Astrocyte of the spinal cord (primary cell): ENCODE data around the gene SUPT20HL1.

Experiments used
- DNase-seq: peaks from one replicate; pipeline ENCODE4 v3.0.0; 2011; ENCODE audit warnings: low read depth, low spot score
- H3K4me3 ChIP-seq: 2 replicates; pipeline ENCODE4 v1.5.1; 2011; ENCODE audit warnings: low read depth, mild to moderate bottlenecking, low read length, moderate library complexity
- in situ Hi-C: cut with HindIII; loops from 2 replicates; pipeline ENCODE4 v1.10.0; 2017; ENCODE audit warnings: low sequenced_read_pairs
- TF ChIP-seq, protein P1 (sequence below): IDR thresholded peaks from 2 replicates; pipeline ENCODE4 v1.5.1; 2012; ENCODE audit warnings: low read depth, mild to moderate bottlenecking, low read length, inconsistent platforms

Gene SUPT20HL1

DNA sequence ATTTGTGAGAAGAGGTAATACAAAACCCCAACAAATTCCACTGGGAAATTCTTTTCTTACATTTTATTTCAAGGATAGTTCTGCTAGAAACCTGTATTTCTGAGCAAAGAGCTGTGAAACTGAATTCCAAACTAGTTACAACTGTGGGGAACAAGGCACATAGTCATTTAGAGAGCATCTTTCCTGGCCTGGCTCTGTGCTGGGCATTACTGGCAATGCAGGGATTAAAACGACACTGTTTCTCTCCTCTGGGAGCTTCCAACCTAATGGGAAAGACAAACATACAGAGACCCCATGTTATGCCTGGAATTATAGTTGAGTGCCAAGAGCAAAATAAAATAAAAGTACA lies 36.5 kb downstream of the SUPT20HL1 start:
- TF ChIP-seq, protein P1, sequence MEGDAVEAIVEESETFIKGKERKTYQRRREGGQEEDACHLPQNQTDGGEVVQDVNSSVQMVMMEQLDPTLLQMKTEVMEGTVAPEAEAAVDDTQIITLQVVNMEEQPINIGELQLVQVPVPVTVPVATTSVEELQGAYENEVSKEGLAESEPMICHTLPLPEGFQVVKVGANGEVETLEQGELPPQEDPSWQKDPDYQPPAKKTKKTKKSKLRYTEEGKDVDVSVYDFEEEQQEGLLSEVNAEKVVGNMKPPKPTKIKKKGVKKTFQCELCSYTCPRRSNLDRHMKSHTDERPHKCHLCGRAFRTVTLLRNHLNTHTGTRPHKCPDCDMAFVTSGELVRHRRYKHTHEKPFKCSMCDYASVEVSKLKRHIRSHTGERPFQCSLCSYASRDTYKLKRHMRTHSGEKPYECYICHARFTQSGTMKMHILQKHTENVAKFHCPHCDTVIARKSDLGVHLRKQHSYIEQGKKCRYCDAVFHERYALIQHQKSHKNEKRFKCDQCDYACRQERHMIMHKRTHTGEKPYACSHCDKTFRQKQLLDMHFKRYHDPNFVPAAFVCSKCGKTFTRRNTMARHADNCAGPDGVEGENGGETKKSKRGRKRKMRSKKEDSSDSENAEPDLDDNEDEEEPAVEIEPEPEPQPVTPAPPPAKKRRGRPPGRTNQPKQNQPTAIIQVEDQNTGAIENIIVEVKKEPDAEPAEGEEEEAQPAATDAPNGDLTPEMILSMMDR: no peak
- no peak overlapping the region for H3K4me3 ChIP-seq
- DNase-seq: no peak
- in situ Hi-C loops: no loop called here

GRCh38 chrX:24398766-24399165 lies 38.3 kb downstream of the SUPT20HL1 start:
- in situ Hi-C loops: no loop called here
- TF ChIP-seq, protein P1: no peak
- DNase-seq: no peak
- H3K4me3 ChIP-seq: no peak overlapping the region

DNA sequence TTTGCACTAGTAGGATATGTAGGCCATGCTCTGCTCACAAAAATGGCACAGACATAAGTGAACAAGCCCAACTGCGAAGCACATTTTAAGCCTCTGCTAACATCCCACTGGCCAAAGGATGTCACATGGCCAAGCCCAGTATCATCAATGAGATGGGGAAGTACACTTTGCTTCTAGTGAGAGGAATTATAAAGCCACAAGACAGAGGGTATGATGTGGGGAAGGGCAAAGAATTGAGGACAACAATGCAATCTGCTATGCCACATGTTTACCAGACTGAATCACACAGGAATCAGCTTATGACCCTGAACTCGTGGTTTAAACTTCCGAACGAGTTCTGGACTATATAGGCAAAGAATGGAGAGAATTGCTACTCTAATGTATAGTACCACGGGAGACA lies 39.1 kb downstream of the SUPT20HL1 start:
- no peak for DNase-seq
- in situ Hi-C loops: no loop called here
- TF ChIP-seq, protein P1: no peak

DNA sequence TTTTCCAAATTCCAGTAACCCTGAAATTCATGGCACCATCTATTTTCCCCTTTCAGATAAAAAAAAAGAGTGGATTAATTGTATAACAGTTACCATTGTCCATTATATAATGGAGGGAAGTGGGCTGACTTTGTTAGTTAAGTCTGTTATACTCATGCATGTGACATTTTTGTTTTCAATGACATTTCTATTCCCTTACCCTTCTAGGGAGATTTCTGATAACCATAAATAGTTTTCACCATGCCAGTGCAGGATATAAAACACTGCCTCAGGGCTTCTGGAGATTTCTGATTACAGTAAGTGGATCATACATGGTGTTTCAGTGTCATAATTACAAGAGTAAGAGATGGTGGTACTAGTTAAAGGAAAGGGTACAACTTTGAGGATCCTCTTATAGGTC lies 45.5 kb downstream of the SUPT20HL1 start:
- DNase-seq: no peak
- TF ChIP-seq, protein P1: no peak
- no peak overlapping the region for H3K4me3 ChIP-seq
- in situ Hi-C loops: no loop called here

More for the DNA sequence above, 39.1 kb downstream of the SUPT20HL1 start:
- no peak overlapping the region for H3K4me3 ChIP-seq
